ENCODE results near the gene NFIA. TPM values are rescaled to one million over a fixed set of nuclear protein-coding genes. Genes with fewer than 3 reads are reported as not detected.

Gene NFIA
- total and polyA plus RNA-seq, 8 donors: 9.6 to 108 (median 37.2) TPM

DNA sequence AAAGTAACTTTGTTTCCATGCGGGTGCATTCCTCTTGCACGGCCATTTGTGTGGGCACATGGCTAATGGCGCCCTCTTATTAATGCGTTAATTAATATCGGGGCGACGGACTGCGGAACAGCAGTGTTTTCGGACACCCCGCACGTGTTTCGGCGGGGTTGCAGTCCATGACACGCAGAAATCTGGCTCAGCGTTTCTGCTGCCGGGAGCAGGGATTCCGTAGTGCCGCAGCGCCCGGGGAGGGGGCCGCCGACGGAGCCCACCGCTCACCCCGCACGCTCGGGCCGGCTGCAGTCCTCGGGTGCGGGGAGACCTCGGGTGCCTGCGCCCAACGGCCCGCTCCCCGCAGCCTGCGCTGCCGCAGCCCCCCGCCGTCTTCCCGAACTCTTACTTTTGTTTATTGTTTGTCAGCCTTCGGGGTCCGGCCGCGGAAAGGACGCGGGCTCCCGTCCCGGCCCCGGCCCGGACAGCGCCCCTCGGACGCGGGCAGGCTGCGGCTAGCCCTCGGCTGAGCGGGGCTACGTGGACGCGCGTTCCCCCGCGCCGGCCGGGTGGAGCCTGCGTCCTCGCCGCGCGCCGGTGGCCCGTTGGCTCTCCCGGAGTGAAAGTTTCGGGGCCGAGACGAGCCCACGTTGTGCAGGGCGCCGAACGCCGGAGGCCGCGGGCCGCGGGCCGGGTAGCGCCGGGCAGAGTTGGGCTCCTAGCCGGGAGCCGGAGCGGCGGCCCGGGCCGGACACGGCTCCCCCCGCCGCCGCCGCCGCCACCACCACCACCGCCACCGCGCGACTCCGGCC is 849 bp downstream of the NFIA start:
- Histone ChIP-seq H3K36me3 (peaks cover 0 to 3% (median 2%) of the 10 kb centered on the region in 4 donors), H3K9me3 (no peaks in the 10 kb centered on the region), H3K27ac (peak overlapping the region; percentile 89 to 98 (median 96)), H3K27me3 (peaks cover 0 to 5% (median 0%) of the 10 kb centered on the region in 3 donors), H3K4me1 (peaks cover 28 to 78% (median 57%) of the 10 kb centered on the region in 4 donors), H3K4me3 (peak overlapping the region; percentile 77 to 90 (median 88))
- peak; percentile 26 to 66 for DNase-seq
- TF ChIP-seq POLR2AphosphoS5 (IDR thresholded peaks at IDR 0.05): no peak
- TF ChIP-seq, protein P1, sequence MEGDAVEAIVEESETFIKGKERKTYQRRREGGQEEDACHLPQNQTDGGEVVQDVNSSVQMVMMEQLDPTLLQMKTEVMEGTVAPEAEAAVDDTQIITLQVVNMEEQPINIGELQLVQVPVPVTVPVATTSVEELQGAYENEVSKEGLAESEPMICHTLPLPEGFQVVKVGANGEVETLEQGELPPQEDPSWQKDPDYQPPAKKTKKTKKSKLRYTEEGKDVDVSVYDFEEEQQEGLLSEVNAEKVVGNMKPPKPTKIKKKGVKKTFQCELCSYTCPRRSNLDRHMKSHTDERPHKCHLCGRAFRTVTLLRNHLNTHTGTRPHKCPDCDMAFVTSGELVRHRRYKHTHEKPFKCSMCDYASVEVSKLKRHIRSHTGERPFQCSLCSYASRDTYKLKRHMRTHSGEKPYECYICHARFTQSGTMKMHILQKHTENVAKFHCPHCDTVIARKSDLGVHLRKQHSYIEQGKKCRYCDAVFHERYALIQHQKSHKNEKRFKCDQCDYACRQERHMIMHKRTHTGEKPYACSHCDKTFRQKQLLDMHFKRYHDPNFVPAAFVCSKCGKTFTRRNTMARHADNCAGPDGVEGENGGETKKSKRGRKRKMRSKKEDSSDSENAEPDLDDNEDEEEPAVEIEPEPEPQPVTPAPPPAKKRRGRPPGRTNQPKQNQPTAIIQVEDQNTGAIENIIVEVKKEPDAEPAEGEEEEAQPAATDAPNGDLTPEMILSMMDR (IDR thresholded peaks at IDR 0.05): no peak
- TF ChIP-seq POLR2A (IDR thresholded peaks at IDR 0.05): no peak
- TF ChIP-seq EP300 (IDR thresholded peaks at IDR 0.05): no peak
- WGBS, 5 donors: 0% methylated on average over 30 to 105 of the region's 105 CpGs
- intact Hi-C loops (cut with DNase I; ENCODE audit: low total_unique reads): no loop called here

DNA sequence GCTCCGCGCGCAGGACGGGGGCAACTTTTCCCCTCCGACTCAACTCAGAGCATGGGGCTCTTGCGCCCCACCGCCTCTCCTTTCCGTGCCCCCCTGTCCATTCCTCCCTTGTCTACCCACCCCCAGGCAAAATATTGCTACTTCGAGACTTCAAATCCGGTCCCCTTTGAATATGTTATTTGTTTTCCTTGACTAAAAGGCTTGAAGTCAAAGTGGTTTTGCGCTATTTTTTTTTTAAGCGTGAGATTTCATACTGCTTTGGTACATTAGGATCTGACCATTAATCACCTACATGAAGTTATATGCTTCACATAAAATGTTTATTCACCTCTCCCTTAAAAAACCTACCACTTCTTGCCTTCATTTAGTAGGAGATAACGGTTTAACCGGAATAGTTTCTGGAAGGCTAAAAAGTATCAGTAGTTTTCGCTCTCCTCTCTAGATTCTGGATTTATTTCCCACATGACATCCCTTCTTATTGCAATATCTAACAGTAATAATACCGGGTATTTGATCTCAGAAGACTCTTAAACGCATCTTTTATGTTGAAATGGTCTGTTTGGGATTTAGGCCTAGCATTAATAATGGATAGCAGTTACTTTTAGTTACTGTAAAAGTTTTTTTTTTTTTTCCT is 1.6 kb downstream of the NFIA start:
- DNase-seq: no peak
- TF ChIP-seq POLR2AphosphoS5 (IDR thresholded peaks at IDR 0.05) (no peak), EP300 (IDR thresholded peaks at IDR 0.05) (no peak), POLR2A (IDR thresholded peaks at IDR 0.05) (no peak)
- TF ChIP-seq, protein P1 (IDR thresholded peaks at IDR 0.05): no peak
- intact Hi-C loops (cut with DNase I; ENCODE audit: low total_unique reads): no loop called here
- peak overlapping the region; percentile 89 to 98 (median 96) for H3K27ac ChIP-seq
- peaks cover 0 to 10% (median 9%) of the 10 kb centered on the region in 4 donors for H3K36me3 ChIP-seq
- peak overlapping the region; percentile 77 to 90 (median 88) for H3K4me3 ChIP-seq
- no peaks in the 10 kb centered on the region for H3K9me3 ChIP-seq
- 4 to 12% (median 9%) methylated on average over 13 to 17 of the region's 17 CpGs for WGBS, 5 donors
- peaks cover 0 to 5% (median 0%) of the 10 kb centered on the region in 3 donors for H3K27me3 ChIP-seq
- peaks cover 21 to 78% (median 56%) of the 10 kb centered on the region in 4 donors for H3K4me1 ChIP-seq

DNA sequence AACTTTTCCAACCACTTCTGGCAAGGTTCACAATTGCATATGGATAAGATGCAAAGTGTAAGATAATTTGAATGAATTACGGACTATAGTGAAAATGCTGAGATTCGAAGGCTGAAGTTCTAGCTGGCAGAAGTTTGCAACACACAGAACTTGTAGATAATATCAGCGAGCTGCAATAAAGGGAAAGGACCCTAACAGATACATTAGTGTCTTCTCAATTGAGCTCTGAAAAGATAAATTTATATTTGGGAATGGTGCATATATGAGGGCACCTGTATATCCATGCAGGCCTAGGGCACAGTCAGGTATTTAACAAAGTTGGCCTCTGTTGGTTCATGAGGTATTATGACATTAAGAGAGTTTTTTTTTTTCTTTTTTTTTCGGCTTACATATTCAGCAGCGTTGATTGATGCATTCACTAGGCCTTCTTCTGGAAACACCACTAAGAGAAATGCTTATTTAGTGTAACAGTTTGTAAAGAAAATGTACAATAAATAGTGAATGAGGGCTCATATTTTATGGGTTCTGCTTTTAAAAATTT is 2.2 kb downstream of the NFIA start:
- Histone ChIP-seq H3K27me3 (peaks cover 0 to 5% (median 0%) of the 10 kb centered on the region in 3 donors), H3K27ac (peak overlapping the region in 4 of 5 donors; percentile 89 to 96 (median 93)), H3K9me3 (no peaks in the 10 kb centered on the region), H3K4me1 (peaks cover 15 to 78% (median 52%) of the 10 kb centered on the region in 4 donors), H3K36me3 (peaks cover 0 to 13% (median 10%) of the 10 kb centered on the region in 4 donors), H3K4me3 (peak overlapping the region; percentile 77 to 90 (median 88))
- peak in 1 of 2 donors; percentile 29 for DNase-seq
- intact Hi-C loops (cut with DNase I; ENCODE audit: low total_unique reads): no loop called here
- TF ChIP-seq POLR2A (IDR thresholded peaks at IDR 0.05): no peak
- TF ChIP-seq EP300 (IDR thresholded peaks at IDR 0.05): no peak
- TF ChIP-seq, protein P1 (IDR thresholded peaks at IDR 0.05): no peak
- TF ChIP-seq POLR2AphosphoS5 (IDR thresholded peaks at IDR 0.05): no peak
- 14 to 25% (median 20%) methylated on average over 5 of the region's 5 CpGs for WGBS, 5 donors
